ENCODE results near the gene HNRNPA2B1. TPM values are rescaled to one million over a fixed set of nuclear protein-coding genes. Genes with fewer than 3 reads are reported as not detected.

The HNRNPA2B1 gene
- total RNA-seq, 2 donors from 2014 or later = 913 to 1,007 TPM

DNA sequence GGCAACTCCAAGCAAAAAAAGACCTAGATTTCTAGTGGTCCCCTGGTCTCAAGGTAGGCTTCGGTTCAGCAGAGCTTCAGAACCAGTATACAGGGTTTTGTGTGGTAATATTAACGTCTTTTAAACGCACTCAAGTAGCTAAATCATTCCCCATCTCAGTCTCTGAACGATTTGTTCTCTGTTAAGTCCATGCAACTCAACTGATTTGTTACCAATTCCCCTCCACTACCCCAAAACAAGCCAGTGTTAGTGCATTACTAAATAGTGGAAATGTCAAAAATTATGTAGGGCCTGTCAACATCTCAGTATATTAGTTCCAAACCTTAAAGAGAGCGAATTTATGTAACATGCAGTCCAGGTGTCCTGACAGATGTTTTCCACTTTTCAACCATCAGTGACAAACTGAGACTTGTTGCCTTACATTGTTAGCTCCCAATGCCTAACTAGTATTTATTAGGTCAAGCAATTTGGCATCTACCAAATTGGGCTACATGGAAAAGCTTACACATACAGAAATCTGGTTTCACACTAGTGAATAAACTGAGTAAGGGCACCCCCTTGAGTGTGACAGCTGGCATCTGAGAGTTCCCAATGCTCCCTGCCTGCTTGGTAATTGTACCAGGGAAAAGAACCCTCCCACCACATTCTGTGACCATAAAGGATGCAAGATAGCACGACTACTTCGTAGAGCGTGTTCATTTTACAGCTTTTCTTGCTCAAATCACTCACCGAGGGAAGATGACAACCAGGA, 12.2 kb downstream of the HNRNPA2B1 start:
- peaks cover 11% of the 10 kb centered on the region for H3K4me1 Mint-ChIP-seq
- Histone ChIP-seq H3K4me3 (ENCODE audit: low read length) (no peak overlapping the region), H3K4me1 (ENCODE audit: control insufficient read depth, insufficient read depth, low read length) (no peaks in the 10 kb centered on the region), H3K27ac (ENCODE audit: low read depth, low read length) (peak overlapping the region; percentile 21), H3K9ac (ENCODE audit: extremely low read depth, low read length, poor library complexity, severe bottlenecking) (no peak overlapping the region), H3K27me3 (ENCODE audit: control insufficient read depth, insufficient read depth, low read length, poor library complexity, severe bottlenecking) (no peaks in the 10 kb centered on the region), H3K36me3 (ENCODE audit: control insufficient read depth, insufficient read depth, low read length) (peaks cover 71% of the 10 kb centered on the region), H3K9me3 (ENCODE audit: control insufficient read depth, low read length) (no peaks in the 10 kb centered on the region)
- TF ChIP-seq, protein P1, sequence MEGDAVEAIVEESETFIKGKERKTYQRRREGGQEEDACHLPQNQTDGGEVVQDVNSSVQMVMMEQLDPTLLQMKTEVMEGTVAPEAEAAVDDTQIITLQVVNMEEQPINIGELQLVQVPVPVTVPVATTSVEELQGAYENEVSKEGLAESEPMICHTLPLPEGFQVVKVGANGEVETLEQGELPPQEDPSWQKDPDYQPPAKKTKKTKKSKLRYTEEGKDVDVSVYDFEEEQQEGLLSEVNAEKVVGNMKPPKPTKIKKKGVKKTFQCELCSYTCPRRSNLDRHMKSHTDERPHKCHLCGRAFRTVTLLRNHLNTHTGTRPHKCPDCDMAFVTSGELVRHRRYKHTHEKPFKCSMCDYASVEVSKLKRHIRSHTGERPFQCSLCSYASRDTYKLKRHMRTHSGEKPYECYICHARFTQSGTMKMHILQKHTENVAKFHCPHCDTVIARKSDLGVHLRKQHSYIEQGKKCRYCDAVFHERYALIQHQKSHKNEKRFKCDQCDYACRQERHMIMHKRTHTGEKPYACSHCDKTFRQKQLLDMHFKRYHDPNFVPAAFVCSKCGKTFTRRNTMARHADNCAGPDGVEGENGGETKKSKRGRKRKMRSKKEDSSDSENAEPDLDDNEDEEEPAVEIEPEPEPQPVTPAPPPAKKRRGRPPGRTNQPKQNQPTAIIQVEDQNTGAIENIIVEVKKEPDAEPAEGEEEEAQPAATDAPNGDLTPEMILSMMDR (conservative IDR thresholded peaks at IDR 0.05) = no peak
- H3K36me3 Mint-ChIP-seq (ENCODE audit: low read depth) = peaks cover 55% of the 10 kb centered on the region
- H3K9me3 Mint-ChIP-seq = no peaks in the 10 kb centered on the region
- H3K27me3 Mint-ChIP-seq (ENCODE audit: insufficient read depth) = no peaks in the 10 kb centered on the region
- peak; percentile 65 for DNase-seq
- WGBS, 2 experiments (ENCODE audit: insufficient coverage in 1 of 2, insufficient read length in 1 of 2) = 91 to 94% methylated on average over 6 to 9 of the region's 9 CpGs
- H3K4me3 Mint-ChIP-seq = no peak overlapping the region
- peak overlapping the region; percentile 83 for H3K27ac Mint-ChIP-seq

DNA sequence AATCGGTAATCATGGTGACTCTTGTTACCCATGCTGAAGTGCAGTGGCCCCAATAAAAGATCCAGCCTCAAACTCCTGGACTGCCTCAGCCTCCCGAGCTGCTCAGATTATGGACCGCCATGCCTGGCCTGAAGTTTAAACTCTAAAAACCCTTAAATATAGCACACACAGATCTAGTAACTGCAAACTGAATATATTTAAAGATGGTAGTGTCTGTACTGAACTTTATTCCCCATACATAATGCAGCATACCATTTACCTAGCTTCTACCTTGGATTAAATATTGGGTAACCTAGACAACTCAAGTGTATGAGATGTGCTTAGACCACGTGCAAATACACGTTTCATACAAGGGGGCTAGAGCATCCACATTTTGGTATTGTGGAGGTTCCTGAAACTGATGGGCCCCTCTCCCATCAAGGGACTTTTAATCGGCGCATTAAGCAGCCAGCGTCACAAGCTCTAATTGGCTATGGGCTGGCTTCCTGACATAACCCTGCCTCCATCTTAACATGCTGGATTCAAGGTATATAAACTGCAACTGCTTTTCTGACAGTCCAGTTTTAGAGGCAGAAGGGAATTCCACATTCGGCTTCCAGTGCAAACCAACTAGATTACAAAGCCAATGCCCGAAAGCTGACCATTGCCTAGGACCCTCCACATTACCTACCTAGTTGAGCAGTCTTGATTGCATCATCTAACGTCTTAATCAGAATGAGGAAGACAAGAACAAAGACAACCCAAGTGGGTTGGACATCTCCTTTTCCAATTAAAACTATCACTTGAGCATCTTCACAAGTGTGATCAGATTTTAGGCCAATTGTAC, 13.0 kb downstream of the HNRNPA2B1 start:
- no peak overlapping the region for H3K4me3 Mint-ChIP-seq
- Histone ChIP-seq H3K4me3 (ENCODE audit: low read length) (no peak overlapping the region), H3K4me1 (ENCODE audit: control insufficient read depth, insufficient read depth, low read length) (no peaks in the 10 kb centered on the region), H3K9ac (ENCODE audit: extremely low read depth, low read length, poor library complexity, severe bottlenecking) (no peak overlapping the region), H3K27me3 (ENCODE audit: control insufficient read depth, insufficient read depth, low read length, poor library complexity, severe bottlenecking) (no peaks in the 10 kb centered on the region), H3K36me3 (ENCODE audit: control insufficient read depth, insufficient read depth, low read length) (peaks cover 63% of the 10 kb centered on the region), H3K9me3 (ENCODE audit: control insufficient read depth, low read length) (no peaks in the 10 kb centered on the region), H3K27ac (ENCODE audit: low read depth, low read length) (peak overlapping the region; percentile 21)
- DNase-seq = peak; percentile 75
- no peaks in the 10 kb centered on the region for H3K9me3 Mint-ChIP-seq
- TF ChIP-seq, protein P1 (conservative IDR thresholded peaks at IDR 0.05) = no peak
- no peaks in the 10 kb centered on the region for H3K27me3 Mint-ChIP-seq (ENCODE audit: insufficient read depth)
- WGBS, 2 experiments (ENCODE audit: insufficient coverage in 1 of 2, insufficient read length in 1 of 2) = 94% methylated on average over 8 to 11 of the region's 11 CpGs
- peak overlapping the region; percentile 83 for H3K27ac Mint-ChIP-seq
- peaks cover 4% of the 10 kb centered on the region for H3K4me1 Mint-ChIP-seq
- peaks cover 47% of the 10 kb centered on the region for H3K36me3 Mint-ChIP-seq (ENCODE audit: low read depth)

DNA sequence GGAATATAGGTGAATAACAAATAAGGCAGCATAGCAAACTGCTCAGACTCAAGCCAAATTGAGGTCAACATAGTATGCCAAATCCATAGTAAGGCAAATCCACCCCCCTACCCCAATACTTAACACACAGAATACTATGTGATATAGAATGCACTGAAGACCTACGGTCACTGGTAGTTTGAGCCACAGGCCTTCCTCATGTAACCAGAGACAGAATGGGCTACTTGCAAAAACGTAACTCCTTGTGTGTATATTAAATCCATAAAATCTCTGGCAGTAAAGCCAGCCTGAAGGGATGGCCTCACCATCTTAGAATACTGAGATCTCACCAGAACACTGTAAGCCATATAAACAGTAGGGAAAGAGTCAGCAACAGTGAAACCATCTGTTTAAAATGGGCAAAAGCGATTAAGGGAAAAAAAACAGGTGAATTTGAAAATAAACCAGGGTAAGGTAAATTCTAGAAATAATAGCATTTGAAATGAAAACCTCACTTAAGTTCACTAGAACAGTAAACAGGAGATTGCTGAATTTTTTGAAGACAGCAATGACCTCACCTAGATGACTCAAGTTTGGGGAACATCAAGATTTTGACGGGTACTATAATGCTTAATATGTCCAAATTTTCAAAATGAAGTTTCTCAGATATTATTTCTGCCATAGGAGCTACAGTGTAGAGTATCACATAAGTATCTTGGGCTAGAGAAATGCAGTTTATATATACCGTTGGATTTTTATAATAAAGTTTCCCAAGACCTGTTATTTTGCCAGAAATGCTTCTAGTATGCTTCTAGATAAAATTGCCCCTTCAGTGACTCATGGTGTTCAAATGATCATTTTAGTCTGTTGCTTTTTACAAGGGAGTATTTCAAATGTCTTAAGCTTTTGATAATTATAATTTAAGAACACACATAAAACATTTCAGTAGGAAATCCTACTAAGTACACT, 13.9 kb downstream of the HNRNPA2B1 start:
- Histone ChIP-seq H3K27me3 (ENCODE audit: control insufficient read depth, insufficient read depth, low read length, poor library complexity, severe bottlenecking) (no peaks in the 10 kb centered on the region), H3K9ac (ENCODE audit: extremely low read depth, low read length, poor library complexity, severe bottlenecking) (no peak overlapping the region), H3K4me3 (ENCODE audit: low read length) (no peak overlapping the region), H3K27ac (ENCODE audit: low read depth, low read length) (no peak overlapping the region), H3K4me1 (ENCODE audit: control insufficient read depth, insufficient read depth, low read length) (no peaks in the 10 kb centered on the region), H3K36me3 (ENCODE audit: control insufficient read depth, insufficient read depth, low read length) (peaks cover 54% of the 10 kb centered on the region), H3K9me3 (ENCODE audit: control insufficient read depth, low read length) (no peaks in the 10 kb centered on the region)
- Mint-ChIP-seq H3K4me1 (no peaks in the 10 kb centered on the region), H3K9me3 (no peaks in the 10 kb centered on the region), H3K27ac (peak overlapping the region; percentile 56), H3K36me3 (ENCODE audit: low read depth) (peaks cover 38% of the 10 kb centered on the region), H3K4me3 (no peak overlapping the region), H3K27me3 (ENCODE audit: insufficient read depth) (no peaks in the 10 kb centered on the region)
- DNase-seq = no peak
- WGBS, 2 experiments (ENCODE audit: insufficient coverage in 1 of 2, insufficient read length in 1 of 2) = 97 to 100% methylated on average over 2 to 5 of the region's 5 CpGs
- TF ChIP-seq, protein P1 (conservative IDR thresholded peaks at IDR 0.05) = no peak

Data from endodermal cell (in vitro differentiated cells).